ENCODE data around the gene SNTG2.
"Not testable (repeated sequence)": the region's sequence is repeated elsewhere in the genome, so short reads cannot be mapped to it uniquely, and the experiment has no call there.

SNTG2 gene

GRCh38 chr2:1378456-1379150 lies 428.0 kb downstream of the SNTG2 start:
- no peak for DNase-seq (ENCODE audit: low spot score)

GRCh38 chr2:1381644-1382043 lies 431.0 kb downstream of the SNTG2 start:
- DNase-seq (ENCODE audit: low spot score) = no peak

- DNase-seq (ENCODE audit: low spot score) = not testable (repeated sequence)
Observed at GRCh38 chr2:1387954-1388725, 437.5 kb downstream of the SNTG2 start.

- not testable (repeated sequence) for DNase-seq (ENCODE audit: low spot score)
Observed at GRCh38 chr2:1390118-1390517, 439.5 kb downstream of the SNTG2 start.

GRCh38 chr2:1393321-1393720 lies 442.7 kb downstream of the SNTG2 start:
- no peak for DNase-seq (ENCODE audit: low spot score)

- no peak for DNase-seq (ENCODE audit: low spot score)
Observed at GRCh38 chr2:1394709-1395408, 444.2 kb downstream of the SNTG2 start.

- DNase-seq (ENCODE audit: low spot score) = no peak
Observed at GRCh38 chr2:1397350-1397749, 446.7 kb downstream of the SNTG2 start.

- DNase-seq (ENCODE audit: low spot score) = no peak
Observed at GRCh38 chr2:1398191-1398590, 447.5 kb downstream of the SNTG2 start.

GRCh38 chr2:1400943-1401735 lies 450.5 kb downstream of the SNTG2 start:
- no peak for DNase-seq (ENCODE audit: low spot score)

GRCh38 chr2:1402064-1402463 lies 451.4 kb downstream of the SNTG2 start:
- DNase-seq (ENCODE audit: low spot score) = no peak

- no peak for DNase-seq (ENCODE audit: low spot score)
Observed at GRCh38 chr2:1403565-1403964, 452.9 kb downstream of the SNTG2 start.

GRCh38 chr2:1405124-1405523 lies 454.5 kb downstream of the SNTG2 start:
- DNase-seq (ENCODE audit: low spot score) = no peak

- DNase-seq (ENCODE audit: low spot score) = no peak
Observed at GRCh38 chr2:1405967-1406366, 455.3 kb downstream of the SNTG2 start.

GRCh38 chr2:1406434-1406833 lies 455.8 kb downstream of the SNTG2 start:
- no peak for DNase-seq (ENCODE audit: low spot score)

- no peak for DNase-seq (ENCODE audit: low spot score)
Observed at GRCh38 chr2:1407950-1408675, 457.5 kb downstream of the SNTG2 start.

- no peak for DNase-seq (ENCODE audit: low spot score)
Observed at GRCh38 chr2:1413156-1413710, 462.6 kb downstream of the SNTG2 start, which contains the start of gene TPO. Gene TPO (plus strand): TSS chr2:1413463. CDS start chr2:1414409, 946 bp downstream.

GRCh38 chr2:1414121-1414520 lies 463.5 kb downstream of the SNTG2 start:
- no peak for DNase-seq (ENCODE audit: low spot score)

- DNase-seq (ENCODE audit: low spot score) = not testable (repeated sequence)
Observed at GRCh38 chr2:1414901-1415300, 464.3 kb downstream of the SNTG2 start.

- DNase-seq (ENCODE audit: low spot score) = no peak
Observed at GRCh38 chr2:1415501-1415900, 464.9 kb downstream of the SNTG2 start.

All from GM03348 (cell line).